Tibial artery (tissue), 4 donors: ENCODE data around the gene RPS10.

ENCODE experiments used
- DNase-seq, 2 donors: peaks; one replicate each; pipeline ENCODE4 v3.0.0-alpha.2; 2019
- H3K27ac ChIP-seq, 2 donors: fragments of 200-600 bp; sonication (generic) in 1 of 2; 1 replicate in 1 of 2; 2 replicates in 1 of 2; pipeline ENCODE4 v1.5.1; 2018 to 2019; ENCODE audit warnings: mild to moderate bottlenecking in 1 of 2
- H3K27me3 ChIP-seq, 2 donors: fragments of 200-600 bp; sonication (generic) in 1 of 2; one replicate each; pipeline versions ENCODE4 v1.5.1 to v1.6.0; 2016 to 2019
- H3K36me3 ChIP-seq, 3 donors: fragments of 200-600 bp; sonication (generic) in 2 of 3; one replicate each; pipeline ENCODE4 v1.5.1; 2016 to 2019; ENCODE audit warnings: mild to moderate bottlenecking in 2 of 3
- H3K4me1 ChIP-seq, 4 donors: fragments of 200-600 bp; sonication (generic) in 2 of 4; 1 replicate in 3 of 4; 2 replicates in 1 of 4; pipeline ENCODE4 v1.5.1; 2016 to 2019
- H3K4me3 ChIP-seq, 2 donors: fragments of 200-600 bp; sonication (generic) in 1 of 2; 1 replicate in 1 of 2; 2 replicates in 1 of 2; pipeline ENCODE4 v1.5.1; 2018 to 2019; ENCODE audit warnings: mild to moderate bottlenecking in 2 of 2
- H3K9me3 ChIP-seq, 3 donors: fragments of 200-600 bp; sonication (generic) in 1 of 3; one replicate each; pipeline ENCODE4 v1.5.1; 2016 to 2019
- CTCF ChIP-seq, 2 experiments: fragments of 200-600 bp in 1 of 2; fragments of 450-650 bp in 1 of 2; IDR thresholded peaks; one replicate each; pipeline ENCODE4 v1.5.1; 2017 to 2019; ENCODE audit warnings: antibody characterized with exemption in 2 of 2, mild to moderate bottlenecking in 1 of 2, moderate library complexity in 1 of 2
- intact Hi-C: fragments of 100-400 bp; cut with DNase I; formaldehyde crosslinking; loops from one replicate; pipeline ENCODE4 v1.15.0; 2023; ENCODE audit warnings: low total_unique reads

Gene RPS10

GRCh38 chr6:34425498-34426410 lies at the start of gene RPS10:
TSS of gene RPS10 (minus strand) at chr6:34426069. CDS start at chr6:34425221, 848 bp downstream.
- H3K4me1 ChIP-seq = peaks cover 0 to 18% (median 14%) of the 10 kb centered on the region in 4 donors
- peak; percentile 90 to 96 for DNase-seq
- TF ChIP-seq CTCF (IDR thresholded peaks at IDR 0.05) = peak in 1 of 2 experiments; percentile 12
- no peaks in the 10 kb centered on the region for H3K27me3 ChIP-seq
- intact Hi-C loops = no loop called here
- no peaks in the 10 kb centered on the region for H3K9me3 ChIP-seq
- H3K27ac ChIP-seq = peak within 1 kb of the TSS; percentile 88 to 94
- peak within 1 kb of the TSS; percentile 82 to 85 for H3K4me3 ChIP-seq
- peaks cover 34 to 42% (median 40%) of the 10 kb centered on the region in 3 donors for H3K36me3 ChIP-seq

GRCh38 chr6:34475238-34475682 lies 49.4 kb upstream of the RPS10 start:
- no peak for TF ChIP-seq CTCF (IDR thresholded peaks at IDR 0.05)
- Histone ChIP-seq H3K36me3 (no peaks in the 10 kb centered on the region), H3K27me3 (peaks cover 0 to 6% of the 10 kb centered on the region in 2 donors), H3K4me1 (no peaks in the 10 kb centered on the region), H3K27ac (no peak overlapping the region), H3K9me3 (no peaks in the 10 kb centered on the region), H3K4me3 (no peak overlapping the region)
- intact Hi-C loops = no loop called here
- DNase-seq = no peak

- intact Hi-C loops = no loop called here
- no peaks in the 10 kb centered on the region for H3K36me3 ChIP-seq
- no peaks in the 10 kb centered on the region for H3K4me1 ChIP-seq
- no peak for DNase-seq
- no peaks in the 10 kb centered on the region for H3K9me3 ChIP-seq
- H3K4me3 ChIP-seq = no peak overlapping the region
- H3K27ac ChIP-seq = no peak overlapping the region
- H3K27me3 ChIP-seq = peaks cover 0 to 6% of the 10 kb centered on the region in 2 donors
- no peak for TF ChIP-seq CTCF (IDR thresholded peaks at IDR 0.05)
Measured at GRCh38 chr6:34474754-34475153, 48.9 kb upstream of the RPS10 start.

GRCh38 chr6:34473967-34474366 lies 48.1 kb upstream of the RPS10 start:
- Histone ChIP-seq H3K4me3 (no peak overlapping the region), H3K36me3 (no peaks in the 10 kb centered on the region), H3K4me1 (no peaks in the 10 kb centered on the region), H3K9me3 (no peaks in the 10 kb centered on the region), H3K27ac (no peak overlapping the region), H3K27me3 (peaks cover 0 to 6% of the 10 kb centered on the region in 2 donors)
- intact Hi-C loops = no loop called here
- no peak for TF ChIP-seq CTCF (IDR thresholded peaks at IDR 0.05)
- no peak for DNase-seq

- H3K9me3 ChIP-seq = no peaks in the 10 kb centered on the region
- DNase-seq = no peak
- H3K36me3 ChIP-seq = no peaks in the 10 kb centered on the region
- intact Hi-C loops = no loop called here
- H3K4me1 ChIP-seq = no peaks in the 10 kb centered on the region
- no peak for TF ChIP-seq CTCF (IDR thresholded peaks at IDR 0.05)
- peaks cover 0 to 6% of the 10 kb centered on the region in 2 donors for H3K27me3 ChIP-seq
- no peak overlapping the region for H3K4me3 ChIP-seq
- no peak overlapping the region for H3K27ac ChIP-seq
Measured at GRCh38 chr6:34472425-34472824, 46.6 kb upstream of the RPS10 start.
